Measurements from ENCODE around the gene FAM200A. TPM values are rescaled to one million over a fixed set of nuclear protein-coding genes. Genes with fewer than 3 reads are reported as not detected.

FAM200A gene
- total and polyA plus RNA-seq, 2 of the 4 experiments (the other 2 are of a cell fraction), result 5.9 to 6.0 TPM

- Histone ChIP-seq H3K23ac (ENCODE audit: low read depth, low read length) (no peak overlapping the region), H3K9me1 (ENCODE audit: insufficient read depth, low read length) (peaks cover 10% of the 10 kb centered on the region; the same call in 1 of the 2 replicates), H3K27ac (ENCODE audit: insufficient read depth, low read length) (no peak overlapping the region), H3K4me1 (ENCODE audit: control insufficient read depth, insufficient read depth, low read length) (peaks cover 2% of the 10 kb centered on the region; the same call in 1 of the 2 replicates), H3K4me2 (ENCODE audit: low read depth, low read length) (no peak overlapping the region), H2AK9ac (replicated peaks; ENCODE audit: low read depth, low read length, poor library complexity) (no peak overlapping the region), H2BK5ac (ENCODE audit: low read depth, low read length, poor library complexity, severe bottlenecking) (no peak overlapping the region), H3K9ac (ENCODE audit: low read depth, low read length) (no peak overlapping the region), H2AK5ac (ENCODE audit: low read depth, low read length) (no peak overlapping the region), H3K56ac (ENCODE audit: extremely low read depth, insufficient read depth, low read length) (no peak overlapping the region), H3K18ac (ENCODE audit: low read depth, low read length) (no peak overlapping the region), H2AFZ (replicated peaks; ENCODE audit: low read length, poor library complexity) (no peak overlapping the region), H4K8ac (ENCODE audit: low read depth in 2 of 2, low read length in 2 of 2) (no peak overlapping the region), H3K9me3 (ENCODE audit: control insufficient read depth, insufficient read depth, low read length) (no peaks in the 10 kb centered on the region), H3K27me3 (ENCODE audit: control insufficient read depth, insufficient read depth, low read length) (no peaks in the 10 kb centered on the region), H3K4me3 (ENCODE audit: insufficient read depth, low read depth, low read length) (no peak overlapping the region), H4K5ac (ENCODE audit: low read depth, low read length) (no peak overlapping the region), H4K91ac (ENCODE audit: insufficient read depth, low read depth, low read length) (no peak overlapping the region), H2BK120ac (ENCODE audit: low read depth, low read length) (no peak overlapping the region), H2BK15ac (ENCODE audit: low read depth, low read length) (no peak overlapping the region), H3K36me3 (ENCODE audit: control insufficient read depth, insufficient read depth, low read length) (peaks cover 36% of the 10 kb centered on the region), H3K14ac (replicated peaks; ENCODE audit: low read depth, low read length) (no peak overlapping the region), H3K79me1 (ENCODE audit: low read depth in 1 of 2, low read length in 2 of 2) (peaks cover 18 to 42% of the 10 kb centered on the region in 2 experiments), H4K20me1 (ENCODE audit: insufficient read depth, low read length) (no peaks in the 10 kb centered on the region), H3K4ac (ENCODE audit: low read depth, low read length) (no peak overlapping the region), H2BK20ac (ENCODE audit: low read depth, low read length) (no peak overlapping the region)
- no CpG with 5 or more reads among the region's 1 CpG for WGBS, 2 experiments (ENCODE audit: extremely low coverage in 2 of 2, insufficient read length in 1 of 2)
- CTCF ChIA-PET, result no interaction called here
- POLR2A ChIA-PET (ENCODE audit: unreplicated experiment), result no interaction called here
- BruUV-seq (replicated peaks), result no TSS peak
- ATAC-seq (ENCODE audit: low read depth), result peak; percentile 27
- dilution Hi-C loops (cut with HindIII; ENCODE audit: low sequenced_read_pairs, unreplicated experiment), result no loop called here
- intact Hi-C loops (cut with micrococcal nuclease), result no loop called here
- TF ChIP-seq RAD21 (IDR thresholded peaks at IDR 0.05; ENCODE audit: low read length), result no peak
- TF ChIP-seq CEBPB (IDR thresholded peaks at IDR 0.05; ENCODE audit: low read depth, low read length), result peak; percentile 38
- TF ChIP-seq RCOR1 (IDR thresholded peaks at IDR 0.05; ENCODE audit: insufficient replicate concordance, low read length), result no peak
- no peak; the same call in 1 of the 2 replicates for TF ChIP-seq FOS (IDR thresholded peaks at IDR 0.05; ENCODE audit: low read depth, low read length)
- in situ Hi-C loops (cut with MboI; ENCODE audit: low sequenced_read_pairs), result no loop called here
- peak; percentile 68 for DNase-seq
Observed at GRCh38 chr7:99514050-99514449, 37.9 kb downstream of the FAM200A start.

Measured in IMR-90 (cell line).